GM12874 (cell line): ENCODE results near the gene YWHAB.

Experiments used
- CTCF ChIP-seq: IDR thresholded peaks from 2 replicates; pipeline ENCODE4 v1.5.1; 2011; ENCODE audit warnings: low read depth, mild to moderate bottlenecking, control low read depth, low read length, moderate library complexity; ENCODE audit not compliant: insufficient read depth

The YWHAB gene

DNA sequence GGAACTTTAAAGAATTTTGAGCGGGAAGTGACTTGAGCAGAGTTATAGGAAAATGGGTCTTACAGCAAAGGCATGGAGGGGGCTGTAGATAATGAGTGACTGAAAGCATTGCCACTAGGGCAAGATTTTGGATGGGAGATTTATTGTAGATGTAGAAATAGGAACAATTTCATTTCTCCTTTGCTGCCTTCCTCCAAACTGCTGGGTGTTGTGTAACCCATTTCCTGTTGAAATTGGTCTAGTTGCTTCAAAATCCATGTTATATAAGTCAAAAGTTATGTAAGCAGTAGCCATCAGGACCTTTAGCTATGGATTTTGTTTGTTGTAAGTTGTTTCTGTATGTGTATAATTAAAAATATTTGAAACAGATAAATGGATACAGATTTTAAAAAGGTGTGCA is 11.1 kb downstream of the YWHAB start:
- TF ChIP-seq CTCF, result no peak

DNA sequence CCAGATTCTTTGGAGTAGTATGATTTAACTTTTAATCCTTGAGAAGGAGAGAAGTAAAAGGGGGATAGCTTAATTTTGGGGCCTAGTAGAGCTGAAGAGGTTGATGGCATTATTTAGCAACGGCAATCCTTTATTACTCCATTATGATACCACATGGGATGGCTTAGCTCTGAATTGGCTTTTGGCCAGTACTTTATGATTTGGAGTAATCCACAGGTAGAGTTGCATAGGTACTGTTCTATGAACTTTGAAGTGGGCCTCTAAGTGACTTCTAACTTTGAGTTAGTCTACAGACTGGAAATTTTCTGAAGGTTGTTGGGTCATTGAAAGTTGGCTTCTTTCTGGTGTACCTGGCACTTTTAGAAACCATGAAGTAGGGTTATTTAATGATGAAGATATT is 11.6 kb downstream of the YWHAB start:
- no peak for TF ChIP-seq CTCF

DNA sequence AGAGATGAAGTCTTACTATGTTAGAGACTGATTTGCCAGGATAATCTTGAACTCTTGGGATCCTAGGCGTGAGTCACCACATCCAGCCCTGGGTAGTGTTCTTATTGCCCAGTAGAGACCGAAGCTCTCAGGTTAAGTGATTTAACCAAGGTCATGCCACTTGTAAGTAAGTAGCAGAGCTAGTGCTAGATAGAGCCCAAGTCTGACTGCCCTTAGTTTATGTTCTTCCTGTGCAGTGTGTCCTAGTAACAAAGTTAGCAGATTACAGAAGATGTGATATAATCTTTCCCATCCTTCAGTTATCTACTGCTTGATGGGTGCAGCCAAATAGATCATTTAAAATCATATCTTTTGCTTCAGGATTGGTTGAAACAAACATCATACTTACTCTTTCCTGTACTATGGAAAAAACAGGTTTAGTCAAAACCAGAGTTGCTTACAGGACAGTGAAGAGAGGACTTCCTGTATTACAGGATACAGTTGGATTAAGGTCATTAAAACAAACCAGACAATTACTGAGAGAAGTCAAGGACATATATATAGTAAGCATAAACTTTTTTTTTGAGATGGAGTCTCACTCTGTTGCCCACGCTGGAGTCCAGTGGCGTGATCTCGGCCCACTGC is 14.8 kb downstream of the YWHAB start:
- no peak for TF ChIP-seq CTCF

- TF ChIP-seq CTCF, result no peak
Measured at GRCh38 chr20:44901974-44902373, 16.5 kb downstream of the YWHAB start.

DNA sequence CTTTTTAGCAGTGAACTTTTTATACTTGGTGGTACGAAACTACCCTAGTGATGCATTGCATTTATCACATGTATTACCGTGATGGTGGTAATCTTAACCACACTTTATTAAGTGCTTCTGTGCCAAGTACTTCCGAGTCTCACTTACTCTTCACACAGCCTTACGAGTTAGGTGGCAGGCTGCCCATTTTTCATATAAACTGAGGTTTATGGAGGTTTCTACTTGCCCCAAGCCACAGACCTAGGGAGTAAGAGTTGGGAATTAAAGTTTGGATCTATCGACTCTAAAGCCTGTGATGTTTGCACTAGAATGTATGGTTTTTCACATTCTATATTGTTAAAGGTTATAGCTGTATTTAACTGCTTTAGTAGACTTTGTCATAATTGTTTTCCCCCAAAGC is 18.9 kb downstream of the YWHAB start:
- no peak for TF ChIP-seq CTCF

GRCh38 chr20:44908987-44909871 is 23.7 kb downstream of the YWHAB start:
- no peak for TF ChIP-seq CTCF

- no peak for TF ChIP-seq CTCF
Measured at GRCh38 chr20:44909872-44910689, 24.6 kb downstream of the YWHAB start, which contains the start of gene PABPC1L. TSS of gene PABPC1L (plus strand) at chr20:44910060. CDS start at chr20:44910144, 84 bp downstream.
